ENCODE measurements around the gene ANKRD24. TPM values are rescaled to one million over a fixed set of nuclear protein-coding genes. Genes with fewer than 3 reads are reported as not detected.

Gene ANKRD24
- total RNA-seq, 1 experiment from 2014 or later = 2.4 TPM

GRCh38 chr19:4164262-4164661 is 18.2 kb upstream of the ANKRD24 start:
- no CpG with 5 or more reads among the region's 11 CpGs for WGBS (ENCODE audit: extremely low coverage, insufficient read length, low lambda C conversion rate)
- Histone ChIP-seq H2BK12ac (ENCODE audit: insufficient read length, low read depth, low read length) (no peak overlapping the region), H3K27ac (ENCODE audit: insufficient read length, low read depth, low read length) (no peak overlapping the region), H4K20me1 (ENCODE audit: control insufficient read depth, insufficient read depth, insufficient read length) (no peaks in the 10 kb centered on the region), H2AK5ac (ENCODE audit: insufficient read length, low read length) (no peak overlapping the region), H4K8ac (replicated peaks; ENCODE audit: insufficient read length, low read depth, low read length) (no peak overlapping the region), H3K18ac (ENCODE audit: insufficient read length, low read depth, low read length) (no peak overlapping the region), H3K27me3 (ENCODE audit: insufficient read depth, low read length) (no peaks in the 10 kb centered on the region), H3K4me1 (ENCODE audit: insufficient read depth, low read length) (no peaks in the 10 kb centered on the region), H2AFZ (ENCODE audit: low read length) (no peak overlapping the region), H3K23me2 (ENCODE audit: insufficient read length, low read depth, low read length, poor library complexity, severe bottlenecking) (no peaks in the 10 kb centered on the region), H4K91ac (ENCODE audit: insufficient read length, low read depth, low read length) (no peak overlapping the region), H3K14ac (ENCODE audit: insufficient read depth, low read length) (no peak overlapping the region), H3K56ac (ENCODE audit: insufficient read length, low read depth, low read length) (no peak overlapping the region), H3K79me1 (ENCODE audit: insufficient read depth, low read depth, low read length, poor library complexity, severe bottlenecking) (no peaks in the 10 kb centered on the region), H3K4me2 (ENCODE audit: insufficient read depth, insufficient read length, low read length) (no peak overlapping the region), H2BK15ac (ENCODE audit: low read depth, low read length) (no peak overlapping the region), H3K79me2 (ENCODE audit: insufficient read depth, low read length) (no peaks in the 10 kb centered on the region), H4K5ac (ENCODE audit: insufficient read length, low read depth, low read length) (no peak overlapping the region), H3K4ac (ENCODE audit: low read depth, low read length) (no peak overlapping the region), H2BK5ac (ENCODE audit: insufficient read length, low read length) (no peak overlapping the region), H2BK120ac (ENCODE audit: low read depth, low read length, poor library complexity, severe bottlenecking) (no peak overlapping the region), H3K9me3 (ENCODE audit: control insufficient read depth, low read depth, low read length) (no peaks in the 10 kb centered on the region), H2BK20ac (ENCODE audit: low read depth, low read length, poor library complexity, severe bottlenecking) (no peak overlapping the region), H3T11ph (ENCODE audit: low read length) (no peak overlapping the region), H3K23ac (ENCODE audit: insufficient read length, low read depth, low read length) (no peak overlapping the region), H3K9ac (ENCODE audit: extremely low read depth, insufficient read length, low read length) (no peak overlapping the region)
- Mint-ChIP-seq H3K27me3 (ENCODE audit: low read depth) (peaks cover 63% of the 10 kb centered on the region), H3K4me1 (peaks cover 0 to 4% of the 10 kb centered on the region in 2 experiments; a peak in 1 of 4 replicates), H3K9me3 (no peaks in the 10 kb centered on the region), H3K27ac (no peak overlapping the region; a peak in 1 of 7 replicates), H3K36me3 (ENCODE audit: insufficient read depth in 1 of 3, low read depth in 3 of 3) (no peaks in the 10 kb centered on the region), H3K4me3 (no peak overlapping the region)
- TF ChIP-seq CTCF (conservative IDR thresholded peaks at IDR 0.05) = no peak
- DNase-seq = no peak

Data from H9 (cell line).